ENCODE measurements around the gene NPIPA7.
"Not testable (repeated sequence)": the region's sequence is repeated elsewhere in the genome, so short reads cannot be mapped to it uniquely, and the experiment has no call there.

NPIPA7 gene

GRCh38 chr16:16378840-16379239 lies at the start of gene NPIPA7:
Gene NPIPA7, plus strand, starts transcription at chr16:16379140. Its CDS starts 105 bp downstream, at chr16:16379245.
- H3K4me1 ChIP-seq (ENCODE audit: control insufficient read depth, insufficient read depth, low read length); H3K36me3 ChIP-seq (ENCODE audit: control insufficient read depth in 2 of 2, insufficient read depth in 2 of 2, low read length in 2 of 2); H3K27ac ChIP-seq (ENCODE audit: low read length); H3K9ac ChIP-seq (ENCODE audit: low read length in 2 of 2); H3K27me3 ChIP-seq (ENCODE audit: control insufficient read depth in 1 of 2, insufficient read depth in 2 of 2, low read length in 2 of 2); H3K9me3 ChIP-seq (ENCODE audit: control insufficient read depth in 2 of 2, low read length in 2 of 2); H3K4me3 ChIP-seq (ENCODE audit: low read length in 2 of 2): not testable (repeated sequence)

DNA sequence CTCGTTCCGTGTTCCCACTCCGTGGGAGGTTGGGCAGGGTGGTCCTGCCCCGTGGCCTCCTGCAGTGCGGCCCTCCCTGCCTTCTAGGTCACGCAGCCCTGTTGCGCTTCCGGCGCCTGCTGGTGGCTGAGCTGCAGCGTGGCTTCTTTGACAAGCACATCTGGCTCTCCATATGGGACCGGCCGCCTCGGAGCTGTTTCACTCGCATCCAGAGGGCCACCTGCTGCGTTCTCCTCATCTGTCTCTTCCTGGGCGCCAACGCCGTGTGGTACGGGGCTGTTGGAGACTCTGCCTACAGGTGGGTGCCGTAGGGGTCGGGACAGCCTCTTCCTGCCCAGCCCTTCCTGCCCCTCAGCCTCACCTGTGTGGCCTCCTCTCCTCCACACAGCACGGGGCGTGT lies 47.5 kb upstream of the NPIPA7 start:
- not testable (repeated sequence) for H3K9ac ChIP-seq (ENCODE audit: low read length in 2 of 2); H3K27ac ChIP-seq (ENCODE audit: low read length); H3K36me3 ChIP-seq (ENCODE audit: control insufficient read depth in 2 of 2, insufficient read depth in 2 of 2, low read length in 2 of 2); H3K27me3 ChIP-seq (ENCODE audit: control insufficient read depth in 1 of 2, insufficient read depth in 2 of 2, low read length in 2 of 2); H3K4me1 ChIP-seq (ENCODE audit: control insufficient read depth, insufficient read depth, low read length); H3K9me3 ChIP-seq (ENCODE audit: control insufficient read depth in 2 of 2, low read length in 2 of 2); H3K4me3 ChIP-seq (ENCODE audit: low read length in 2 of 2)

DNA sequence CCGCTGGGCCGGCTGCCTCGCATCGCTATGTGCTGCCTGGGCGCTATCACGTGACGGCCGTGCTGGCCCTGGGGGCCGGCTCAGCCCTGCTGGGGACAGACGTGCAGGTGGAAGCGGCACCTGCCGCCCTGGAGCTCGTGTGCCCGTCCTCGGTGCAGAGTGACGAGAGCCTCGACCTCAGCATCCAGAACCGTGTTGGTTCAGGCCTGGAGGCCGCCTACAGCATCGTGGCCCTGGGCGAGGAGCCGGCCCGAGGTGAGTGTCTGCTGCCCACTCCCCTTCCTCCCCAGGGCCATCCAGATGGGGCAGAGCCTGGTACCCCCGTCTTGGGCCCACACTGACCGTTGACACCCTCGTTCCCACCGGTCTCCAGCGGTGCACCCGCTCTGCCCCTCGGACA lies 21.4 kb upstream of the NPIPA7 start:
- H3K27me3 ChIP-seq (ENCODE audit: control insufficient read depth in 1 of 2, insufficient read depth in 2 of 2, low read length in 2 of 2); H3K27ac ChIP-seq (ENCODE audit: low read length); H3K9me3 ChIP-seq (ENCODE audit: control insufficient read depth in 2 of 2, low read length in 2 of 2): not testable (repeated sequence)

DNA sequence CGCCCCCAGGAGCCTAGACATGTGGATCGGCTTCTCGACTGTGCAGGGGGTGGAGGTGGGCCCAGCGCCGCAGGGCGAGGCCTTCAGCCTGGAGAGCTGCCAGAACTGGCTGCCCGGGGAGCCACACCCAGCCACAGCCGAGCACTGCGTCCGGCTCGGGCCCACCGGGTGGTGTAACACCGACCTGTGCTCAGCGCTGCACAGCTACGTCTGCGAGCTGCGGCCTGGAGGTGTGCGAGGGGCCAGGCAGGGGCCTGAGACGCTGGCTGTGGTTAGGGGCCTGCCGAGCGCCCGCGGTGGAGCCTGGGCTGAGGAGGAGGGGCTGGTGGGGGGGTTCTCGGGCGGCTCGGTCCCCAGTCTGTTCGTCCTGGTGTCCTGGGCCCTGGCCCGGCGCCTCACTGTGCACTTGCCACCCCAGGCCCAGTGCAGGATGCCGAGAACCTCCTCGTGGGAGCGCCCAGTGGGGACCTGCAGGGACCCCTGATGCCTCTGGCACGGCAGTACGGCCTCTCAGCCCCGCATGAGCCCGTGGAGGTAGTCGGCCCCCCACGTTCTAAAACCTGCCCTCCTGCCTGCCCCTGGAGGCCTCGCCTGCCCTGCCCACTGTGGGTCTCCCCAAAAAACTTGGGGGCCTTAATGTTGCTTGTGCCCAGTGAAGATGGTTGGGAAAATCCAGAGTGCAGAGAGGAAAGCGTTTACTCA lies 20.2 kb upstream of the NPIPA7 start:
- not testable (repeated sequence) for H3K9me3 ChIP-seq (ENCODE audit: control insufficient read depth in 2 of 2, low read length in 2 of 2); H3K9ac ChIP-seq (ENCODE audit: low read length in 2 of 2); H3K4me1 ChIP-seq (ENCODE audit: control insufficient read depth, insufficient read depth, low read length); H3K4me3 ChIP-seq (ENCODE audit: low read length in 2 of 2); H3K36me3 ChIP-seq (ENCODE audit: control insufficient read depth in 2 of 2, insufficient read depth in 2 of 2, low read length in 2 of 2); H3K27me3 ChIP-seq (ENCODE audit: control insufficient read depth in 1 of 2, insufficient read depth in 2 of 2, low read length in 2 of 2); H3K27ac ChIP-seq (ENCODE audit: low read length)

More for the DNA sequence above, 21.4 kb upstream of the NPIPA7 start:
- H3K36me3 ChIP-seq (ENCODE audit: control insufficient read depth in 2 of 2, insufficient read depth in 2 of 2, low read length in 2 of 2); H3K4me1 ChIP-seq (ENCODE audit: control insufficient read depth, insufficient read depth, low read length); H3K9ac ChIP-seq (ENCODE audit: low read length in 2 of 2); H3K4me3 ChIP-seq (ENCODE audit: low read length in 2 of 2): not testable (repeated sequence)

DNA sequence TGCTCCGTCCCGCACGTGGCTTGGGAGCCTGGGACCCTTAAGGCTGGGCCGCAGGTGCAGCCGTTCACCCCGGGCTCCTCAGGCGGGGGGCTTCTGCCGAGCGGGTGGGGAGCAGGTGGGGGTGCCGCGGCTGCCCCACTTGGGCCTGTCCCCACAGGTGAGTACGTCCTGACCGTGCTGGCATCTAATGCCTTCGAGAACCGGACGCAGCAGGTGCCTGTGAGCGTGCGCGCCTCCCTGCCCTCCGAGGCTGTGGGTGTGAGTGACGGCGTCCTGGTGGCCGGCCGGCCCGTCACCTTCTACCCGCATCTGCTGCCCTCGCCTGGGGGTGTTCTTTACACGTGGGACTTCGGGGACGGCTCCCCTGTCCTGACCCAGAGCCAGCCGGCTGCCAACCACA lies 15.3 kb upstream of the NPIPA7 start:
- not testable (repeated sequence) for H3K27ac ChIP-seq (ENCODE audit: low read length); H3K27me3 ChIP-seq (ENCODE audit: control insufficient read depth in 1 of 2, insufficient read depth in 2 of 2, low read length in 2 of 2); H3K36me3 ChIP-seq (ENCODE audit: control insufficient read depth in 2 of 2, insufficient read depth in 2 of 2, low read length in 2 of 2); H3K4me3 ChIP-seq (ENCODE audit: low read length in 2 of 2); H3K4me1 ChIP-seq (ENCODE audit: control insufficient read depth, insufficient read depth, low read length); H3K9ac ChIP-seq (ENCODE audit: low read length in 2 of 2); H3K9me3 ChIP-seq (ENCODE audit: control insufficient read depth in 2 of 2, low read length in 2 of 2)

- not testable (repeated sequence) for H3K27me3 ChIP-seq (ENCODE audit: control insufficient read depth in 1 of 2, insufficient read depth in 2 of 2, low read length in 2 of 2); H3K9me3 ChIP-seq (ENCODE audit: control insufficient read depth in 2 of 2, low read length in 2 of 2); H3K36me3 ChIP-seq (ENCODE audit: control insufficient read depth in 2 of 2, insufficient read depth in 2 of 2, low read length in 2 of 2); H3K4me1 ChIP-seq (ENCODE audit: control insufficient read depth, insufficient read depth, low read length); H3K4me3 ChIP-seq (ENCODE audit: low read length in 2 of 2); H3K9ac ChIP-seq (ENCODE audit: low read length in 2 of 2); H3K27ac ChIP-seq (ENCODE audit: low read length)
Measured at GRCh38 chr16:16364100-16364499, 14.8 kb upstream of the NPIPA7 start.

DNA sequence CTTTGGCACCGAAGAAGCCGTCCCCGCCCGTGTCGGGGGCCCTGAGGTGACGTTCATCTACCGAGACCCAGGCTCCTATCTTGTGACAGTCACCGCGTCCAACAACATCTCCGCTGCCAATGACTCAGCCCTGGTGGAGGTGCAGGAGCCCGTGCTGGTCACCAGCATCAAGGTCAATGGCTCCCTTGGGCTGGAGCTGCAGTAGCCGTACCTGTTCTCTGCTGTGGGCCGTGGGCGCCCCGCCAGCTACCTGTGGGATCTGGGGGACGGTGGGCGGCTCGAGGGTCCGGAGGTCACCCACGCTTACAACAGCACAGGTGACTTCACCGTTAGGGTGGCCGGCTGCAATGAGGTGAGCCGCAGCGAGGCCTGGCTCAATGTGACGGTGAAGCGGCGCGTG lies 14.2 kb upstream of the NPIPA7 start:
- not testable (repeated sequence) for H3K27ac ChIP-seq (ENCODE audit: low read length); H3K4me3 ChIP-seq (ENCODE audit: low read length in 2 of 2); H3K9me3 ChIP-seq (ENCODE audit: control insufficient read depth in 2 of 2, low read length in 2 of 2); H3K4me1 ChIP-seq (ENCODE audit: control insufficient read depth, insufficient read depth, low read length); H3K9ac ChIP-seq (ENCODE audit: low read length in 2 of 2); H3K36me3 ChIP-seq (ENCODE audit: control insufficient read depth in 2 of 2, insufficient read depth in 2 of 2, low read length in 2 of 2); H3K27me3 ChIP-seq (ENCODE audit: control insufficient read depth in 1 of 2, insufficient read depth in 2 of 2, low read length in 2 of 2)

DNA sequence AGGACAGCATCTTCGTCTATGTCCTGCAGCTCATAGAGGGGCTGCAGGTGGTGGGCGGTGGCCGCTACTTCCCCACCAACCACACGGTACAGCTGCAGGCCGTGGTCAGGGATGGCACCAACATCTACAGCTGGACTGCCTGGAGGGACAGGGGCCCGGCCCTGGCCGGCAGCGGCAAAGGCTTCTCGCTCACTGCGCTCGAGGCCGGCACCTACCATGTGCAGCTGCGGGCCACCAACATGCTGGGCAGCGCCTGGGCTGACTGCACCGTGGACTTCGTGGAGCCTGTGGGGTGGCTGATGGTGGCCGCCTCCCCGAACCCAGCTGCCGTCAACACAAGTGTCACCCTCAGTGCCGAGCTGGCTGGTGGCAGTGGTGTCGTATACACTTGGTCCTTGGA lies 13.6 kb upstream of the NPIPA7 start:
- not testable (repeated sequence) for H3K9ac ChIP-seq (ENCODE audit: low read length in 2 of 2); H3K27ac ChIP-seq (ENCODE audit: low read length); H3K27me3 ChIP-seq (ENCODE audit: control insufficient read depth in 1 of 2, insufficient read depth in 2 of 2, low read length in 2 of 2); H3K36me3 ChIP-seq (ENCODE audit: control insufficient read depth in 2 of 2, insufficient read depth in 2 of 2, low read length in 2 of 2); H3K4me1 ChIP-seq (ENCODE audit: control insufficient read depth, insufficient read depth, low read length); H3K4me3 ChIP-seq (ENCODE audit: low read length in 2 of 2); H3K9me3 ChIP-seq (ENCODE audit: control insufficient read depth in 2 of 2, low read length in 2 of 2)

- H3K27ac ChIP-seq (ENCODE audit: low read length); H3K4me3 ChIP-seq (ENCODE audit: low read length in 2 of 2); H3K36me3 ChIP-seq (ENCODE audit: control insufficient read depth in 2 of 2, insufficient read depth in 2 of 2, low read length in 2 of 2); H3K9me3 ChIP-seq (ENCODE audit: control insufficient read depth in 2 of 2, low read length in 2 of 2); H3K4me1 ChIP-seq (ENCODE audit: control insufficient read depth, insufficient read depth, low read length); H3K27me3 ChIP-seq (ENCODE audit: control insufficient read depth in 1 of 2, insufficient read depth in 2 of 2, low read length in 2 of 2); H3K9ac ChIP-seq (ENCODE audit: low read length in 2 of 2): not testable (repeated sequence)
Measured at GRCh38 chr16:16365851-16366250, 13.1 kb upstream of the NPIPA7 start.

DNA sequence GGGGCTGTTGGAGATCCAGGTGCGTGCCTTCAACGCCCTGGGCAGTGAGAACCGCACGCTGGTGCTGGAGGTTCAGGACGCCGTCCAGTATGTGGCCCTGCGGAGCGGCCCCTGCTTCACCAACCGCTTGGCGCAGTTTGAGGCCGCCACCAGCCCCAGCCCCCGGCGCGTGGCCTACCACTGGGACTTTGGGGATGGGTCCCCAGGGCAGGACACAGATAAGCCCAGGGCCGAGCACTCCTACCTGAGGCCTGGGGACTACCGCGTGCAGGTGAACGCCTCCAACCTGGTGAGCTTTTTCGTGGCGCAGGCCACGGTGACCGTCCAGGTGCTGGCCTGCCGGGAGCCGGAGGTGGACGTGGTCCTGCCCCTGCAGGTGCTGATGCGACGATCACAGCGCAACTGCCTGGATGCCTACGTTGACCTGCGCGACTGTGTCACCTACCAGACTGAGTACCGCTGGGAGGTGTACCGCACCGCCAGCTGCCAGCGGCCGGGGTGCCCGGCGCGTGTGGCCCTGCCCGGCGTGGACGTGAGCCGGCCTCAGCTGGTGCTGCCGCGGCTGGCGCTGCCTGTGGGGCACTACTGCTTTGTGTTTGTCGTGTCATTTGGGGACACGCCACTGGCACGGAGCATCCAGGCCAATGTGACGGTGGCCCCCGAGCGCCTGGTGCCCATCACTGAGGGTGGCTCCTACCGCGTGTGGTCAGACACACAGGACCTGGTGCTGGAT lies 12.2 kb upstream of the NPIPA7 start:
- H3K4me1 ChIP-seq (ENCODE audit: control insufficient read depth, insufficient read depth, low read length), result not testable (repeated sequence)

GRCh38 chr16:16367285-16367628 lies 11.7 kb upstream of the NPIPA7 start:
- H3K27ac ChIP-seq (ENCODE audit: low read length); H3K4me1 ChIP-seq (ENCODE audit: control insufficient read depth, insufficient read depth, low read length); H3K9me3 ChIP-seq (ENCODE audit: control insufficient read depth in 2 of 2, low read length in 2 of 2); H3K36me3 ChIP-seq (ENCODE audit: control insufficient read depth in 2 of 2, insufficient read depth in 2 of 2, low read length in 2 of 2); H3K4me3 ChIP-seq (ENCODE audit: low read length in 2 of 2); H3K27me3 ChIP-seq (ENCODE audit: control insufficient read depth in 1 of 2, insufficient read depth in 2 of 2, low read length in 2 of 2); H3K9ac ChIP-seq (ENCODE audit: low read length in 2 of 2): not testable (repeated sequence)

More for the DNA sequence above, 12.2 kb upstream of the NPIPA7 start:
- not testable (repeated sequence) for H3K9ac ChIP-seq (ENCODE audit: low read length in 2 of 2); H3K4me3 ChIP-seq (ENCODE audit: low read length in 2 of 2); H3K36me3 ChIP-seq (ENCODE audit: control insufficient read depth in 2 of 2, insufficient read depth in 2 of 2, low read length in 2 of 2); H3K9me3 ChIP-seq (ENCODE audit: control insufficient read depth in 2 of 2, low read length in 2 of 2); H3K27me3 ChIP-seq (ENCODE audit: control insufficient read depth in 1 of 2, insufficient read depth in 2 of 2, low read length in 2 of 2); H3K27ac ChIP-seq (ENCODE audit: low read length)

Measured in stomach smooth muscle (tissue), 2 donors.